Activated CD8-positive, alpha-beta memory T cell treated with anti-CD3 and anti-CD28 coated beads for 1 hour (primary cell): Measurements from ENCODE around the gene ZNF691.
"Not testable (repeated sequence)": the region's sequence is repeated elsewhere in the genome, so short reads cannot be mapped to it uniquely, and the experiment has no call there.

Source experiments
- DNase-seq, 2 donors: peaks; one replicate each; pipeline ENCODE4 v3.0.0-alpha.2; 2020; ENCODE audit warnings: low read depth in 1 of 2; ENCODE audit errors: extremely low read depth in 1 of 2

Gene ZNF691, protein sequence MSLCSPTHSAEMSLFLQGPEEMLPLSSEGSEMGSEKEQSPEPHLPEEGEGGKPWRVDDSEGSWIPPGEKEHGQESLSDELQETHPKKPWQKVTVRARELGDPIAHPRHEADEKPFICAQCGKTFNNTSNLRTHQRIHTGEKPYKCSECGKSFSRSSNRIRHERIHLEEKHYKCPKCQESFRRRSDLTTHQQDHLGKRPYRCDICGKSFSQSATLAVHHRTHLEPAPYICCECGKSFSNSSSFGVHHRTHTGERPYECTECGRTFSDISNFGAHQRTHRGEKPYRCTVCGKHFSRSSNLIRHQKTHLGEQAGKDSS

DNA sequence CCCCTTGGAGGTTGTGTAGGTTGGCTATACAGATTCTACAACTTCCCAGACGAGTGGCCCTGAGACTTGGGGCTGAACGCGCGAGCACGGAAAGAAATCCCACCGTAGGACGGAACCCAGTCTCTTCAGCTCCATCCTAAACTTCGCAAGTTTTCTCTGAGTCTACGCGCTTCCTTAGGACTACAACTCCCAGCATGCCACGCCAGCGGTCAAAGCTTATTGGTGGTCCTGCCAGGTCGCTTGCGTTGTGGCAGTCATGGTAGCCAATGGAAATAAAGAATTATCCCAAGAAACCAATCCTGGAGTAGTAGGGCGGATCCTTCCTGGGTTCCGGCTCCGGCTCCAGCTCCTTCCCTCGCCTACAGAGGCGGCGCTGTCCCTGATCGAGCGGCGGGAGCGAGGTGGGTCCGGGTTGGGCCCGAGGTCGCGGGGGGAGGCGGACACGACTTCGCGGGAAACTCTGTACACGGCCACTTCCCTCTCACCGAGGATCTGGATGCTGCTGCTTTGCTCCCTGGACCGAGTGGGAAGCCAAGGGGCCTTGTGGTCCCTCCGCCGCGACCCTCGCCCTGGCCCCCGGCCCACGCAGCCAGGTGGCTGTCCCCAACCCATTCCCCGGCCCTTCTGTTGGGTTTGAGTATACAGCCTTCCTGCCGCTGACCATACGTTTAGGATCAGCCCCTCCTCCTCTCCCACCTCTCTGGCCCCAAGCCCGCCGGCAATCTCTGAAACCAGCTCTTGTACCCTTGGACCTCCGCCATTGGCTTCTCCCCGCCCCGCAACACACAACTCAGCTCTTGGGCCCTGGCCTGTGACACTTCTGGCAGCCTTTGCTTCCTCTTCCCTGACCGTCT is at the start of gene ZNF691:
Gene ZNF691 (plus strand): TSS at position 357 of the 854 bp plus-strand sequence. CDS start 3,046 bp downstream, outside the sequence.
- DNase-seq, result peak; percentile 69 to 73

DNA sequence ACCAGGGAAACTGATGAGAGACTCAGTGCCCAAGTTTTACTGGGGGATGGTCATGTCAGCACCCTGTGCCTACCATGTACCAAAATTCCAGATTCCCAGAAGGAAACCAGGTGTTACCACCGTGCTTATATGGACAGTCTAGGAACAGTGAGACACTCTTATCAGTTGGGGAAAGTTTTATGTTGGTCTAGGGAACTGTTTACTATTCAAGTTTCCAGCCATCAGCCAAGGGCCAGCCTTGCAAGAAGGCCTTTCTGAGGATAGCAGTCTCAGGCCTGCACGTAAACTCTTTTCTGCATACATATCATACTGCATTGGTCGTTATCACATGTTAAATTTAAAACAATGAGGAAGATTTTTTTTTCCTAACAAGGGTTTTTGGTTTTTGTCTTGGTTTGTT is 49.0 kb upstream of the ZNF691 start:
- DNase-seq, result no peak

DNA sequence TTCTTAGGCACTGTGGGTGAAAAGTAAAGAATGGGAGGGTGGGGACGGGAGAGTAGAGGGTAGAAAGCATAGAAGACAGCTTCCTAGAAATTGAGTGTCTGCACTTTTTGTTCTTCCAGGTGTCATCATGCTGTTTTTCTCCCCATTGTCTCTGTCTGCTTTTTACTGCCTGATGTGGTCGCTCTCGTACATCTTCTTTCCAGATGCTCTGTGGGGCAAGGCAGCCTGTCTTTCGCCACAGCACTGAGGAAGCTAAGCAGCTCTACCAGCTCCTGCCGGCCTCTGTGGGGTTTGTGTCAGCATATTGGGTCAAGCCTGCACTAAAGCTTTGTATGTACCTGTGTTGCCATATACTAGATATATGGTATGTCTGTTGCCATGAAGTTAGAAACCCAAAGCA is 48.4 kb upstream of the ZNF691 start:
- DNase-seq, result no peak

DNA sequence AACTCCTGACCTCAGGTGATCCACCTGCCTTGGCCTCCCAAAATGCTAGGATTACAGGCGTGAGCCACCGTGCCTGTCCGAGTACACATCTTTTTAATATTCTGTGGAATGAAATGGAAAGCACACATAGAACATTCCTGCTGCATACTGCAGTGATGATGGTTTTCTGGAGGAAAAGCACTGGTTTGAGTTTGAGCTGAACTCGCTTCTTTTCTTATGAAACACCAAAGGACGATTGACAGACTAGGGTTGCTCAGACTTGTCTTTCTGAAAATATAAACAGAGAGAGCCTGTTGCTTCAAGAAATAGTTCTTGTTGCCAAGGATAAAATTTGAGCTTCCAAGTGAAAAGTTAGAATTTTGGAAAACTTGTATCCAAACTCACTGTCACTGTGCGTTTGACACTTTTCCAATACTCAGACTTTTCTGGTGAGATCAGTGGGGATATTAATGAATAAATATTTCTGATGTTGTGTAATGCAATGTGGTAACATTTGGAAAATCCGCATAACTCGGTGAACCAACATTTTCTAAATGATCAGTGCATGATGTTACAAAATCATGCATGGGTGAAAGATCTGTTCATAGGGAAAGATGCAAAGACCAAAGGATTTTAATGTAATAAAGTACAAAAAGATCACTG is 44.5 kb upstream of the ZNF691 start:
- no peak for DNase-seq

DNA sequence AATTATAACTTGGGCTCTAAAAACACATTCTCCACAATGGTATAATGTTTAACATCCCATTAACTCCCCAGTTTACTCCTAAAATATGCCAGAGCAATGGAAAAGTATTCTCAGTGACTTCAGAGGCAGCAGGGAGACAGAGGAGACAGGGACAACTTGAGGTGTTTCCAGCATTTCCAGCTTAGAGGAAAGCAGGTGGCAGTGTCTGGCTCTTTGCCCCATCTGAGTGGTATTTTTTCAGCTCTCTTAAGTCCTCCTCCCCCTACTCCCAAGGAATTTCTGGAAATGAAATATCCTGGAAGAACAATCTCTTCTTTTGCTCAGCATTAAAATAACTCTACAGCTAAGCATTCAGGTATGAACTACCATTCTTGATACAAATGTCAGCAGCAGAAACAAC is 40.2 kb upstream of the ZNF691 start:
- DNase-seq, result no peak

DNA sequence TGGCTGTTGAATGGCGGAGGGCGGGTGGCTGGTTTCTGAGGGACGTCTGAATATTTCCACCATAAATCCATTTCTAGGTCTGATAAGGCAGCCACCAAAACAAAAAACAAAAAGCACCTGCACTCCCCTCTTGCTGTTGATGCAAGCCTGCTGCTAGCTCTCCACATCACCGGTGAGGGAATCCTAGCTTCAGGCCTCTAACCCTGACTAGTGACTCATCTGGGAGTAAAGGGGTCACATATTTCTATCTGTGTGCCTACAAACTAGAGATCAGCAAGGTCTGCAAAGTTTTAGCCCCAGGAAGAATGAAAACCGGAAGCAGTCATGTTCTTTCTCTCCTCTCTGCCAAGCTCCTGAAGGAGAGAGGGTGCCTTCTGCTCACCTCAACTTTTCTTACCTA is 39.8 kb upstream of the ZNF691 start:
- no peak for DNase-seq

DNA sequence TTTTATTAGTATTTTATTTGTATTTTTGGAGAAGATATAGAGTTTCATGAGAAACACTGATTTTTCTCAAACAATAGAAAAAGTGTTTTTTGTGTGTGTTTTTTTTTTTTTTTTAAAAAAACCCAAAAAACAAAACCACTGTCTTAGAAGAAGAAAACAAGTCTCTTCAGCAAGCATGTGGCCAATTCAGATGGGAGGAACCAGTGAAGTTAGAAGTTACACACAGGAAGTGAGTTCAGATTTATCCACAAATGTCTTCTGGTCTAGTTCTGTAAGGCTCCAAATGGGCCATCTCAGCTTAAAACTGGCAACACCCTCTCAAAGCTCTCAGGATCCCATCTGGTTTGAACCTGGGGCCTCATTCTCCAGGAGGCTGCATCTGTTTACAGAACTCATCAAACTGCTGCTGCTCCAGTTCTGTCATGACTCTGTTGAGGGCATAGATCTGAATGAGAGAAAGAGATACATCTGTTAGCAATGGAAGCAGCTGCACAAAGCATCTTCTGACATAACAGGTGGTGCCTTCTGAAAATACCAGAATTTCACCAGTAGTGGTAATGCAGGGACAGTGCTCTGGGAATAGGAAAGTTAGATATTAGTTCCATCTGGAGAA is 39.3 kb upstream of the ZNF691 start:
- no peak for DNase-seq

DNA sequence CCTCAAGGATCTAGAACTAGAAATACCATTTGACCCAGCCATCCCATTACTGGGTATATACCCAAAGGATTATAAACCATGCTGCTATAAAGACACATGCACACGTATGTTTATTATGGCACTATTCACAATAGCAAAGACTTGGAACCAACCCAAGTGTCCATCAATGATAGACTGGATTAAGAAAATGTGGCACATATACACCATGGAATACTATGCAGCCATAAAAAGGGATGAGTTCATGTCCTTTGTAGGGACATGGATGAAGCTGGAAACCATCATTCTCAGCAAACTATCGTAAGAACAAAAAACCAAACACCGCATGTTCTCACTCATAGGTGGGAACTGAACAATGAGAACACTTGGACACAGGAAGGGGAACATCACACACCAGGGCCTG is 31.6 kb upstream of the ZNF691 start:
- DNase-seq, result not testable (repeated sequence)

DNA sequence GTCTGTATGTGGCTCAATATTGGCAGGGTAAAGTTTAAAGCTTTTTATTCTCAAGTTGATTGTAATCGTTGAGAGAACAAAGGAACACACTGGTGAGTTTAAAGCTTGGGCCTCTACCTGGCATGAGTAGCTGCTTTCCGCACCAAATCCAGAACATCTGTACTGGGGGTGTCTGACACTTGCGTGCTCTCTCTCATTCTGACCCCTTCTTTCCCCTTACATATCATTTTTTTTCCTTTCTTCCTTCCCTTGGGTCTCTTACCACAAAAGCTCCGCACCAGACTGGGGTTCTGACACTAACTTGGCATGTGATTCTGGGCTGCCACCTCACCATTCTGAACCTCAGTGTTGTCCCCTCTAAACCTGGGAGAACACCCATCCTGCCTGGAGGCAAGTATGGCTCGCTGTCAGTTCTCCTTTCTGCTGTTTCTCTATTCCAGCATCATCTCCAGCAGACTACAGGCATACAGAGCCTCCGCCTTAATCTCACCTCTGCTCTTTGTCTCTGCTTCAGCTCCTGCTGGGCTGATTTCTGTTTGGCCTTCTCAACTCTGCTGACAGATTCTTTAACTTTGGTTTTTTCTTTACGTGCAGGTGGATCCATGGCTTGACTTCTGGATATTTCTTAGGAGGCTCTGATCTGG is 30.4 kb upstream of the ZNF691 start:
- DNase-seq, result no peak

DNA sequence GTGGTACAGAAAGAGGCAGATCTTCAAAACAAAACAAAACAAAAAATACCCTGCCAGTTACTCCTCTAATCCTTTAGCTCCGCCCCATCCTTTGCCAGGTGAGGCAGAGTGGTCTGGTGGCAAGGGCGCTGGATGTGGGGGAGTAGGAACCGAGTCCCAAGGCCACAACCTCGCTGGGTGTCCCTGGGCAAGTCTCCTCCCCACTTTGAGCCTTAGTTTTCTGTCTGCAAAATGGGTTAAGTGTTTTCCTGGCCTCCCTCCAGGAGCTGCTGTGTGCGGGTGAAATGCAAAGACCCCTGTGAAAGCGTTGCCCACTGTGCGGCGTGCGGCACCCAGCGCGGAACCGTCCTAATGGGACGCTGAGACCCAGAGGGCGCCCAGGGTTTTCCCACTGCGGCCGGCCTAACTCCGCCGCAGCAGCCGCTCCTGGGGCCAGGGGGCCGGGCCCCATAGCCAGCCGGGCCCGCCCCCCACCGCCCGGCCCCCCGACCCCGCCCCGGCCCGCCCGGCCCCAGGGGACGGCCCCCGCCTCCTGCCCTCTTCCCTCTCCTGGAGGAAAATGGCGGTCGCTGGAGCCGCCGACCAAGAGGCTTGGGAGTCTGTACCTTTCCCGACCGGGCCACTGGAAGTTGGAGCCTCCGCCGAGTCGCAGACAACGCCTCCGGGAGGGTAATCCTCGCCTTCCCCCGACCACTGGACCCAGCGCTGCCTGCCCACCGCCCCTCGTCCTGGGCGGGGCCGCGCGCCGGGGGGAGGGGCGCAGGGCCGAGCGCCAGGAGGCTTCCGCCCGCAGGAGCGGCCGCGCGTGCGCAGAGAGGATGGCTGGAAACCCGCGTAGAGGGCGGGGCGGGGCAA is 29.6 kb upstream of the ZNF691 start, which contains the start of the genes ERMAP and SVBP:
Gene ERMAP (plus strand): TSS at position 538 of the 855 bp plus-strand sequence. CDS start 13,327 bp downstream, outside the sequence.
Gene SVBP (minus strand): TSS at position 813 of the 855 bp plus-strand sequence. CDS start 853 bp downstream, outside the sequence.
- DNase-seq, result peak; percentile 82 to 97

DNA sequence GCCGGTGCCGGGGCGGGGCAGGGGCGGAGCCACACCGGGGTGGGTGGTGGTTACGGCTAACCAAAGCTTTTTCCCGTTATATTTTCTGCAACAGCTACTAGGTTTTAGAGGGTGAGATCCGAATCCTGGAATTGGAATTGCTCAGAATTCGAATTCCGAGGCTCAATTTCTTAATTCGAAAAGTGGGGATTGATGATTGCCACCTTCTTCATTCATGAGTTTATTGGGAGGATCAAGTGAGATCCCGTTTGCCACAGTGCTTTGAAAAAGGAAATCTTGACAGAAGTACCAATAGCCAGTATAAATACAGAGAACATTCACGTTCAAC is 29.0 kb upstream of the ZNF691 start:
- DNase-seq, result no peak

DNA sequence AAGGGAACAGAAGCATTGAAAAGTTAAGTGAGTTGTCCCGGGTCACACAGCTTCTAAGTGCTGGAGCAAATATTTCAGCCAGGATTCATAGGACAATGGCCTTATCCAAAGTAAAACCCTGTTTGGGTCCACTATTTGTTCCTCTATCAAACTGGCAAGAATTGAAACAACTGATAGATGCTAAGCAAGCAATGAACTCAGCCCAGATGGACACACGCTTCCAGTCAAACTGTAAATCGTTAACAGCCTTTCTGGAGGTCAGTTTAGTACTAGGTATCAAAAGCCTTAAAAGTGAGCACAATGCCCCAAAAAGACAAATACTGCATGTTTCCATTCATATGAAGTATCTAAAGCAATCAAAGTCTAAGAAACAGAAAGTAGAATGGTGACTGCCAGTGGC is 28.4 kb upstream of the ZNF691 start:
- DNase-seq, result no peak

DNA sequence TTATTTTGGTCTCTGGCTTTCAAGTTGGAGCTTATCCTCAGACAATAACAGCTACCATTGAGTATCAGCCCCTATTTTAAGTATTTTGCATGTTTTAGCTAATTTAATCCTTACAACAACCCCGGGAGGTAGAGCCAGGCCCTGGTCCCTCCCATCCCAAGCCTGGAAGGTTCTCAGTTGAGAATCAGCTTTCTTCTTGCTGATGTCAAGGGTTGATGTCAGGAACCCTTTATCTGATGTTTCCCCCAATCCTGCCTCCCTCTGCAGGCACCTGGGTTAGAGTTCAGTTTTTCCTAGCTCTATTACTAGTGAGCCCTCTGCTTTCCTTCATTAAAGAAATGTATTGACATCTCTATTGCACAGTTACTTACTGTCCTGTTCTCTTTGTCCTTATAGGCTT is 25.6 kb upstream of the ZNF691 start:
- no peak for DNase-seq

DNA sequence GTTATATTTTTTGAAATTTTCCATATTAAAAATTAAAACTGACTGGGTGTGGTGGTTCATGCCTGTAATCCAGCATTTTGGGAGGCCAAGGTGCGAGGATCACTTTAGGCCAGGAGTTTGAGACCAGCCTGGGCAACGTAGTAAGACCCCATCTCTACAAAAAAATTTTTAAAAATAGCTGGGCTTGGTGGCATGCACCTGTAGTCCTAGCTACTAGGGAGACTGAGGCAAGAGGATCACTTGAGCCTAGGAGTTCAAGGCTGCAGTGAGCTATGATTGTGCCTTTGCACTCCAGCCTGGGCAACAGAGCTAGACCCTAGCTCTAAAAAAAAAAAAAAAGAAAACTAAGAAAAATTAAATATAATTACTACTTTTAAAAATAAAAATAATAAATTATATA is 24.7 kb upstream of the ZNF691 start:
- no peak for DNase-seq

DNA sequence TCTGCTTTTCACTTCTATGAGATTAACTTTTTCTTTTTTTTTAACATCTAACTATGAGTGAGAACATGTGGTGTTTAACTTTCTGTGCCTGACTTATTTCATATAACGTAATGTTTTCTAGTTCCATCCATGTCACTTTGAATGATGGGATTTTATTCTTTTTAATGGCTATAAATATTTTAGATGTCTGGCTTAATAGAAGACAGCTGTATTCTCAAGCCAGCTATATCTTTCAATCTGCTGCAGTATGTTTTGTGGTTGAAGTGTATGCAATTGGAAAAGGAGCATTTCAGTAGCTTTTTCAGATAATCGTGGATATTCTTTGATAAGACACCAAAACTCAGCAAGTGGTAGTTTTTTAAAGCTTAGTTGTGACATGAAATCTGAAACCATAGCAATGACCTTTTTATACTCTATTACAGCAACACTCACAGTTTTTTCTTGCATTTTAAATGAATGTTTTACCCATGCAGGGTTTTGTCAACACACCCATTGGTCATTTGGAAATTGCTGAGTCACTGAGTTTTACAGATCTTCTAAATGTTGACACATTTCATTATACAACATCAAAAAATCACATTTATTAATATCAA is 23.5 kb upstream of the ZNF691 start:
- no peak for DNase-seq

DNA sequence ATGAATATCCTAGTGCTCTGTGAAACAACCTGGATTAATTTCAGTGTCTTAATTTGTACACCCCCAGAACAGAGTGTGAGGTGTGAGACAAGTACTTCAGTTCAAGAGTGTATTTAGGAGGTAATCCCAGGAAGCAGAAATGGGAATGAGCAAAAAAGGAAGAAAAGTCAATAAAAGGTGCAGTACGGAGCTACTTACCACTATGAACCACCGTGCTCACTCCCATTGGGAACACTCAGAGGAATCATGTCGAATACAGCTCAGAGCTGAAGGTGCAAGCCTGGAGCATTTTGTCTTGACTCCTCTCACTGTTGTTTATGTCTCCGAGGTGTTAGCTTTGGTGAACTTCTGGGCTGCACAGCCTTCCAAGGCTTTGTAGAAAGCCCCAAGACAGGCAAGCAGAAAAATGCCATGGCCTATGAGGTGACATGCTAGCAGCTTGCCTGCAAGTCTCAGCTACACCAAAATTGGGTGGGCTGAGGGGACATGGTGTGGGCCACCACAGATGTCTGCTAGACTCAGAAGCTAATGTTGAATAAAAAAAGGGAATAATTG is 21.9 kb upstream of the ZNF691 start:
- DNase-seq, result no peak

DNA sequence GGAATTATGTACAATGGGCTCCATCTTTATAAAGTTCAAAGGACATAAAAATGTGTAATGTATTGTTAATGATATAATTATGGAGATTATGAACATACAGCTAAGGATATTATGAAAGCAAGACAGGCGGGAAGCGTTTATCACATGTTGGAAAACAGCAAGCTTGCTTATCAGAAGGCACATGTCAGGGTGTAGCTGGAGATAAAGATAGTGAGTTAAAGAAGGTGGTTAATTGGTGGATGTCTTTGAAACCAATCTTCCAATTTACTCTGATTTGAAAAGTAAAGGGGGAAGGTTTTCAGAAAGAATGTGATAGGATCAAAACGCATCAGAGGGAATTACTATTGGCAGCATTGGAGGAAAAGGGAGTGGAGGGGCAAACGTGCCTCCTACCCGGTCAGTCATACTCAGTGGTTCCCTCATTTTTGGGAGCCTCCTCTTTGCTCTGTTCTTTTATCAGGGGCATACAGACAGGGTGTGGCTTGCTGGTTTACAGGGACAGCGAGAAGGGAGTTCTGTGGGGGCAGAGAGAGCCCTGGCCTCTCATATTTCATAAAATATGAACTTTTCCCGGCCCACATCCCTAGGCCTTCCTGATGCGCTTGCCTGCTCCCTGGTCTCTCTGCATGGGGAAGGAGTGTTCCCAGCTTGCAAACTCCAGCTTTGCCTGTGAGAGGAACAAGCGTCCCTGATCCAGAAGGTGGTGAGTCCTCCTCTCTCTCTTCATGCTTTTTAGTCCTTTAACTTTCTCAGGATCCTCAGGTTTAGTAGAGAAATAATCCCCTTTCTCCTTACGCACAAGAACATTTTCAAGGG is 21.2 kb upstream of the ZNF691 start:
- no peak for DNase-seq

DNA sequence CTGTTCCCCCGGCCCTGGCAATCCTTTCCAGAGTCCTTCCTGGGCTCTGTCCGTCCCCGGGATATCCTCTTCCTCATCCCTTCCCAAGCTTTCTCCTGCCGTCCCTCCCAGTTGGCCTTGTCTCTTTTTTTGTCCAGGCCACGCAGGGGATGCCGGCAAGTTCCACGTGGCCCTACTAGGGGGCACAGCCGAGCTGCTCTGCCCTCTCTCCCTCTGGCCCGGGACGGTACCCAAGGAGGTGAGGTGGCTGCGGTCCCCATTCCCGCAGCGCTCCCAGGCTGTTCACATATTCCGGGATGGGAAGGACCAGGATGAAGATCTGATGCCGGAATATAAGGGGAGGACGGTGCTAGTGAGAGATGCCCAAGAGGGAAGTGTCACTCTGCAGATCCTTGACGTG is 15.8 kb upstream of the ZNF691 start:
- DNase-seq, result no peak
